ENCODE results near the gene SLC4A8.

Gene SLC4A8

GRCh38 chr12:51395283-51396230 lies 29.1 kb upstream of the SLC4A8 start:
- TF ChIP-seq CTCF (conservative IDR thresholded peaks at IDR 0.05; ENCODE audit: control insufficient read depth, insufficient read depth, low read depth, low read length), result no peak
- no peak overlapping the region for H3K4me3 ChIP-seq (ENCODE audit: control insufficient read depth, low read depth, low read length)
- DNase-seq (ENCODE audit: low read depth), result no peak

GRCh38 chr12:51397670-51398069 lies 27.0 kb upstream of the SLC4A8 start:
- no peak overlapping the region for H3K4me3 ChIP-seq (ENCODE audit: control insufficient read depth, low read depth, low read length)
- TF ChIP-seq CTCF (conservative IDR thresholded peaks at IDR 0.05; ENCODE audit: control insufficient read depth, insufficient read depth, low read depth, low read length), result no peak
- DNase-seq (ENCODE audit: low read depth), result no peak

GRCh38 chr12:51399891-51400290 lies 24.7 kb upstream of the SLC4A8 start:
- TF ChIP-seq CTCF (conservative IDR thresholded peaks at IDR 0.05; ENCODE audit: control insufficient read depth, insufficient read depth, low read depth, low read length), result no peak
- H3K4me3 ChIP-seq (ENCODE audit: control insufficient read depth, low read depth, low read length), result no peak overlapping the region

GRCh38 chr12:51401020-51401419 lies 23.6 kb upstream of the SLC4A8 start:
- no peak overlapping the region for H3K4me3 ChIP-seq (ENCODE audit: control insufficient read depth, low read depth, low read length)
- no peak for DNase-seq (ENCODE audit: low read depth)
- no peak for TF ChIP-seq CTCF (conservative IDR thresholded peaks at IDR 0.05; ENCODE audit: control insufficient read depth, insufficient read depth, low read depth, low read length)

More at GRCh38 chr12:51399891-51400290, 24.7 kb upstream of the SLC4A8 start:
- no peak for DNase-seq (ENCODE audit: low read depth)

- H3K4me3 ChIP-seq (ENCODE audit: control insufficient read depth, low read depth, low read length), result no peak overlapping the region
- TF ChIP-seq CTCF (conservative IDR thresholded peaks at IDR 0.05; ENCODE audit: control insufficient read depth, insufficient read depth, low read depth, low read length), result no peak
- no peak for DNase-seq (ENCODE audit: low read depth)
These were observed 23.1 kb upstream of the SLC4A8 start for GRCh38 chr12:51401486-51401885.

- TF ChIP-seq CTCF (conservative IDR thresholded peaks at IDR 0.05; ENCODE audit: control insufficient read depth, insufficient read depth, low read depth, low read length), result no peak
- no peak overlapping the region for H3K4me3 ChIP-seq (ENCODE audit: control insufficient read depth, low read depth, low read length)
- DNase-seq (ENCODE audit: low read depth), result no peak
These were observed 22.7 kb upstream of the SLC4A8 start for GRCh38 chr12:51401900-51402299.
